ENCODE measurements around the gene SEMA6B.

Gene SEMA6B

GRCh38 chr19:4513248-4513647 lies 46.2 kb downstream of the SEMA6B start:
- TF ChIP-seq POLR2AphosphoS5 (IDR thresholded peaks at IDR 0.05; ENCODE audit: low read depth, low read length) = no peak
- TF ChIP-seq TAF1 (IDR thresholded peaks at IDR 0.05; ENCODE audit: low read depth, low read length) = no peak
- no peak for TF ChIP-seq POU2F2 (IDR thresholded peaks at IDR 0.05; ENCODE audit: low read depth, low read length)
- no peak for TF ChIP-seq POLR2A (IDR thresholded peaks at IDR 0.05; ENCODE audit: low read depth, low read length)
- DNase-seq (ENCODE audit: insufficient read length, low spot score) = no peak
- no peak for FAIRE-seq

DNA sequence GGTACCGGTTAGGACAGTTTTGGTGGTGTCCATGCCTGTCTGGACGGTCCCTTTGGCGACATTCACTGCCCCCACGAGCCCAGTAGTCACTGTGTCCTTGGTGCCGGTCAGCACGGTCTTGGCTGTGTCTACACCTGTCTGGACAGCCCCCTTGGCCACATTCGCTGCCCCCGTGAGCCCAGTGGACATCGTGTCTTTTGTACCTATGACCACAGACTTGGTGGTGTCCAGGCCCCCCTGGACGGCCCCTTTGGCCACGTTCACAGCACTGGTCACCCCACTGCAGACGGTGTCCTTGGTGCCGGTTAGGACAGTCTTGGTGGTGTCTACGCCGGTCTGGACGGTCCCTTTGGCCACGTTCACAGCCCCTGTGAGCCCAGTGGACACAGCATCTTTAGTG lies 47.4 kb downstream of the SEMA6B start:
- TF ChIP-seq POLR2A (IDR thresholded peaks at IDR 0.05; ENCODE audit: low read depth, low read length) = no peak
- FAIRE-seq (no peak), DNase-seq (ENCODE audit: insufficient read length, low spot score) (no peak)

- FAIRE-seq (no peak), DNase-seq (ENCODE audit: insufficient read length, low spot score) (no peak)
Observed at GRCh38 chr19:4511300-4512054, 48.0 kb downstream of the SEMA6B start.

GRCh38 chr19:4510435-4511255 lies 48.8 kb downstream of the SEMA6B start:
- TF ChIP-seq POLR2AphosphoS5 (IDR thresholded peaks at IDR 0.05; ENCODE audit: low read depth, low read length) = no peak
- no peak for FAIRE-seq
- no peak for DNase-seq (ENCODE audit: insufficient read length, low spot score)

More at GRCh38 chr19:4511300-4512054, 48.0 kb downstream of the SEMA6B start:
- TF ChIP-seq POU2F2 (IDR thresholded peaks at IDR 0.05; ENCODE audit: low read depth, low read length) = no peak
- no peak for TF ChIP-seq POLR2A (IDR thresholded peaks at IDR 0.05; ENCODE audit: low read depth, low read length)

DNA sequence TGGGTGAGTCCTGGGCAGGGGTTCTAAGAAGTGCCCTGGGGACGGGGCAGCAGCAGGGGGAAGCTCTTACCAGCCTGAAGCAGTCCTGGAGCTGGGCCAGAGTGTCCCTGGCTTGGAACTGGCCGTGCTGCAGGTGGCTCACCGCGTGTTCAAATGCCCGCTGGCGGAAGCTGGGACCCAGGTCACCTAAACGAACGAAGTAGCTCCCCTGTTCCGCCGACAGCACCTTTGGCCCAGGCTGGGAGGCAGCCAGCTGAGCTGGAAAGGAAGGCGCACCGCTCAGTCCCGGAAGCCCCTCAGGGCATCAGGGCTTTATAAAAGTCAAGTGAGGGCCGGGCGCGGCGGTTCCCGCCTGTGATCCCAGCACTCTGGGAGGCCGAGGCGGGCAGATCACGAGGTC lies 50.8 kb downstream of the SEMA6B start:
- FAIRE-seq = no peak

GRCh38 chr19:4507804-4508203 lies 51.7 kb downstream of the SEMA6B start:
- no peak for FAIRE-seq
- DNase-seq (ENCODE audit: insufficient read length, low spot score) = no peak
- TF ChIP-seq PAX5 (IDR thresholded peaks at IDR 0.05; ENCODE audit: insufficient read depth, low read length, severe bottlenecking) (no peak), TAF1 (IDR thresholded peaks at IDR 0.05; ENCODE audit: low read depth, low read length) (no peak), POU2F2 (IDR thresholded peaks at IDR 0.05; ENCODE audit: low read depth, low read length) (no peak), SPI1 (IDR thresholded peaks at IDR 0.05; ENCODE audit: low read depth, low read length) (no peak), POLR2AphosphoS5 (IDR thresholded peaks at IDR 0.05; ENCODE audit: low read depth, low read length) (no peak), POLR2A (IDR thresholded peaks at IDR 0.05; ENCODE audit: low read depth, low read length) (no peak)

More for the DNA sequence above, 50.8 kb downstream of the SEMA6B start:
- TF ChIP-seq TAF1 (IDR thresholded peaks at IDR 0.05; ENCODE audit: low read depth, low read length) (no peak), PAX5 (IDR thresholded peaks at IDR 0.05; ENCODE audit: insufficient read depth, low read length, severe bottlenecking) (no peak), POLR2AphosphoS5 (IDR thresholded peaks at IDR 0.05; ENCODE audit: low read depth, low read length) (no peak), POLR2A (IDR thresholded peaks at IDR 0.05; ENCODE audit: low read depth, low read length) (no peak), POU2F2 (IDR thresholded peaks at IDR 0.05; ENCODE audit: low read depth, low read length) (no peak), SPI1 (IDR thresholded peaks at IDR 0.05; ENCODE audit: low read depth, low read length) (no peak)
- no peak for DNase-seq (ENCODE audit: insufficient read length, low spot score)

DNA sequence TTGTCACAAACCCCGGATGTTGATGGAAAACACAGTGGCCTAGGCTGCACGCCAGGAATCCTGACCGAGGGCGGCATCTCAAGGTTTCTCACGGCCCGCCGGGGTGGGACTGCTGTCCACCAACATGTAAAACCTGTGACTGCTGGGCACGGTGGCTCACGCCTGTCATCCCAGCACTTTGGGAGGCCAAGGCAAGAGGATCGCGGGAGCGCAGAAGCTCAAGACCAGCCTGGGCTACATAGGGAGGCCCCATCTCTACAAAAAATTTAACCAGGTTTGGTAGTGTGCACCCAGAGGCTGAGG lies 52.4 kb downstream of the SEMA6B start:
- FAIRE-seq (no peak), DNase-seq (ENCODE audit: insufficient read length, low spot score) (no peak)
- no peak for TF ChIP-seq POLR2A (IDR thresholded peaks at IDR 0.05; ENCODE audit: low read depth, low read length)
- no peak for TF ChIP-seq POU2F2 (IDR thresholded peaks at IDR 0.05; ENCODE audit: low read depth, low read length)
- TF ChIP-seq POLR2AphosphoS5 (IDR thresholded peaks at IDR 0.05; ENCODE audit: low read depth, low read length) = no peak
- TF ChIP-seq PAX5 (IDR thresholded peaks at IDR 0.05; ENCODE audit: insufficient read depth, low read length, severe bottlenecking) = no peak
- no peak for TF ChIP-seq TAF1 (IDR thresholded peaks at IDR 0.05; ENCODE audit: low read depth, low read length)
- TF ChIP-seq SPI1 (IDR thresholded peaks at IDR 0.05; ENCODE audit: low read depth, low read length) = no peak

DNA sequence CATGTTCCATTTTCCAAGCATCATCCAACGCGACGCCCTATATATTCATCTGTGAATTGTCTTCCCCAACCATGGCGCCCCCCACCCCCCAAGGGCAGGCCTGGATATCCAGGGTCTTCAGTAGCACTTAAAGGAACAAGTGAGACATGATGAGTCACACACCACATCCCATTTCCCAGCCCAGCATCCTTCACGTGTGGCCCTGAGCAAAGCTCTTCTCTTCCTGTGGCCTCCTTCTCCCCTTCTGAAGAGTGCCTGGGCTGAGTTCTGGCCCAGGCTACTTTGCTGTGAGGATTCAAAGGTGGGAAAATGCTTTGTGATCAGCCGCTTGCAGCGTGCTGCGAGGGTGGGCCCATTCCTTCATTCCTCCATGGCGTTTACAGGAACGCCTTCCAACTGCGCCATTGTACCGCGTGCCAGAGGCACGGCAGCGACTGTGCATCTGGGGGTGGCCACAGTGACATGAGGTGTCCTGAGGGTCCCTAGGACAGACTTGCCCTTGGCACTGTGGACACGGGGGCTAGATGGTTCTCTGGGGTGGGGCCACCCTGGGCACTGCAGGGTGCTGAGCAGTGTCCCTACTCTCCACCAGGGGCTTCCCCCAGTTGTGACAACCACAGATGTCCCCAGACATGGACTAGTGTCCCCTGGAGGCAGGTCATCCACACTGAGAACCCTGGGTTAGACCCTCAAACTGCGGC lies 52.9 kb downstream of the SEMA6B start:
- no peak for TF ChIP-seq POLR2AphosphoS5 (IDR thresholded peaks at IDR 0.05; ENCODE audit: low read depth, low read length)
- no peak for TF ChIP-seq POLR2A (IDR thresholded peaks at IDR 0.05; ENCODE audit: low read depth, low read length)
- TF ChIP-seq TAF1 (IDR thresholded peaks at IDR 0.05; ENCODE audit: low read depth, low read length) = no peak
- no peak for TF ChIP-seq PAX5 (IDR thresholded peaks at IDR 0.05; ENCODE audit: insufficient read depth, low read length, severe bottlenecking)
- TF ChIP-seq POU2F2 (IDR thresholded peaks at IDR 0.05; ENCODE audit: low read depth, low read length) = no peak
- no peak for TF ChIP-seq SPI1 (IDR thresholded peaks at IDR 0.05; ENCODE audit: low read depth, low read length)
- DNase-seq (ENCODE audit: insufficient read length, low spot score) (no peak), FAIRE-seq (no peak)

DNA sequence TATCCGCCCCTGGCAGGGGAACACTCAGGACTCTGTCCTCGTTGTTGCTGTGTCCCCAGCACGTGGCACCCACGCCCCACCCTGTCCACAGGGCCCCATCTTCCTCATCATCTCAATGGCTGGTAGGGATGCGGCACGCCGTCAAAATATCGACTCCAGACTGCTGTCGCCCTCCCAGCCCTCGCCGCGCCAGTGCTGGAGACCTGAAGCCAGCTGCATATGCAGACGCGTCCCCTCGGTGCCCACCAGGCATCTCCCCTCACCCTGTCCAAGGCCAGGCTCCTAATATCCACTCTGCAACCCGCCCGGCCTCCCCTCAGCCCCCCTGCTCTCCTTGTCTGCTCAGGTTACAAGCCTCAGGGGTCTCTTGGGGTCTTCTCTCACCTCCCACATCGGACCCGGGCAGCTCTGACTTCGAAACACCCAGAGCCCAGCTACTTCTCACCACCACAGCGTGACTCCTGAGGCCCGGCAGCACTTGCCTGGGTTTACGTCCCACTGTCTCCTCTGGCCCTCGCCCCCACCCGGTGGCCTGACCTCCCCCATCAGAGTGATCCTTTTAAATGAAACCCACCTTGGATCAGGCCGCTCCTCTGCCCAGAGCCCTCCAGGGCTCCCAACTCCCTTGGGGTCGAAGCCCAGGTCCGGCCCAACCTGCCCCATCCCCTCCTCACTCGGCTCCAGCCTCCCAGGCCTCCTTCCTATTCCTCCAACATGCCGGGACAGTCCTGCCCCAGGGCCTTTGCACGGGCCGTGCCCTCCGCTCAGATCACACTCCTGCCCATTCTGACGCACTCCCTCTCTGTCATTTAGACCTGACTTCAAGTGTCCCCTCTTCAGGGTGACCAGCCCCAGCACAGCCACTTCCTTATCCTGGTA lies 53.7 kb downstream of the SEMA6B start:
- FAIRE-seq (no peak), DNase-seq (ENCODE audit: insufficient read length, low spot score) (no peak)
- no peak for TF ChIP-seq TAF1 (IDR thresholded peaks at IDR 0.05; ENCODE audit: low read depth, low read length)
- no peak for TF ChIP-seq POU2F2 (IDR thresholded peaks at IDR 0.05; ENCODE audit: low read depth, low read length)
- TF ChIP-seq POLR2AphosphoS5 (IDR thresholded peaks at IDR 0.05; ENCODE audit: low read depth, low read length) = no peak
- TF ChIP-seq POLR2A (IDR thresholded peaks at IDR 0.05; ENCODE audit: low read depth, low read length) = no peak
- TF ChIP-seq SPI1 (IDR thresholded peaks at IDR 0.05; ENCODE audit: low read depth, low read length) = no peak
- no peak for TF ChIP-seq PAX5 (IDR thresholded peaks at IDR 0.05; ENCODE audit: insufficient read depth, low read length, severe bottlenecking)
